GM12878 (cell line): ENCODE measurements around the gene USP37. TPM values are rescaled to one million over a fixed set of nuclear protein-coding genes. Genes with fewer than 3 reads are reported as not detected.

Experiments
- ATAC-seq: fragments of 200-7000 bp; cut with Tn5 transposase; 3 replicates; pipeline ENCODE4 v1.9.1; 2020; ENCODE audit warnings: mild to moderate bottlenecking, moderate library complexity
- BruUV-seq: library from RNA; stranded (reverse); fragments of 400-500 nt; replicated peaks from 2 replicates; lab custom pipeline; 2021; lab: Mats Ljungman, UMichigan
- CTCF ChIA-PET: fragments of 300-600 bp; sonication (Branson Sonifier 250); formaldehyde crosslinking; extraction: SDS; loops from one replicate; lab custom pipeline; 2021; ENCODE audit warnings: inconsistent platforms; lab: Yijun Ruan, JAX
- POLR2A ChIA-PET: fragments of 350-600 bp; formaldehyde crosslinking; extraction: SDS; loops from one replicate; lab custom pipeline; 2021; ENCODE audit warnings: inconsistent platforms; lab: Charles Lee
- RAD21 ChIA-PET: fragments of 300-600 bp; sonication (Branson Sonifier 250); formaldehyde crosslinking; loops from one replicate; lab custom pipeline; 2023; ENCODE audit warnings: antibody characterized with exemption; ENCODE audit not compliant: unreplicated experiment; lab: Charles Lee
- SMC1A ChIA-PET: fragments of 300-600 bp; sonication (Branson Sonifier 250); formaldehyde crosslinking; loops from one replicate; lab custom pipeline; 2023; ENCODE audit not compliant: unreplicated experiment, uncharacterized antibody; lab: Charles Lee
- DNase-seq: peaks from one replicate; pipeline ENCODE4 v3.0.0-alpha.2; 2011; ENCODE audit warnings: low read depth, low spot score
- FAIRE-seq: peaks from 3 replicates; lab custom pipeline; 2011; peaks lifted over from hg19 to GRCh38; lab: Jason Lieb, UNC
- H2AFZ ChIP-seq: 2 replicates; pipeline ENCODE4 v1.6.0; 2011; ENCODE audit warnings: low read depth, low read length, control low read depth; ENCODE audit not compliant: control insufficient read depth
- H3K27ac ChIP-seq: 2 replicates; pipeline ENCODE4 v1.5.1; 2011; ENCODE audit warnings: control low read depth; ENCODE audit not compliant: control insufficient read depth, insufficient read depth
- H3K27me3 ChIP-seq, 2 experiments: replicated peaks in 1 of 2; 2 replicates each; pipeline versions ENCODE4 v1.6.0 to v1.6.1; 2011; ENCODE audit warnings: low read length in 1 of 2; ENCODE audit not compliant: control insufficient read depth in 2 of 2, insufficient read depth in 2 of 2
- H3K36me3 ChIP-seq, 2 experiments: 2 replicates each; pipeline ENCODE4 v1.5.1; 2011; ENCODE audit warnings: low read length in 1 of 2; ENCODE audit not compliant: control insufficient read depth in 2 of 2, insufficient read depth in 2 of 2
- H3K4me1 ChIP-seq: 2 replicates; pipeline ENCODE4 v1.6.1; 2011; ENCODE audit warnings: mild to moderate bottlenecking, low read length, moderate library complexity, mixed read lengths; ENCODE audit not compliant: control insufficient read depth, insufficient read depth
- H3K4me2 ChIP-seq: 2 replicates; pipeline ENCODE4 v1.6.0; 2011; ENCODE audit warnings: control low read depth; ENCODE audit not compliant: control insufficient read depth, insufficient read depth
- H3K4me3 ChIP-seq: fragments of 200-600 bp; sonication (generic); 2 replicates; pipeline ENCODE4 v1.5.1; 2016
- H3K79me2 ChIP-seq: 2 replicates; pipeline ENCODE4 v1.6.0; 2011; ENCODE audit warnings: low read length; ENCODE audit not compliant: control insufficient read depth, insufficient read depth
- H3K9ac ChIP-seq: 2 replicates; pipeline ENCODE4 v1.8.0; 2011; ENCODE audit warnings: low read length, control low read depth, mixed read lengths; ENCODE audit not compliant: control insufficient read depth, insufficient read depth
- H3K9me3 ChIP-seq: replicated peaks from 3 replicates; pipeline ENCODE4 v1.5.1; 2011; ENCODE audit warnings: mild to moderate bottlenecking, low read length; ENCODE audit not compliant: control insufficient read depth, insufficient read depth
- H4K20me1 ChIP-seq: 2 replicates; pipeline ENCODE4 v1.6.0; 2011; ENCODE audit not compliant: control insufficient read depth, insufficient read depth
- ASH2L ChIP-seq: fragments of 300-600, 200-600 bp; sonication (generic); IDR thresholded peaks from 2 replicates; pipeline ENCODE4 v1.6.1; 2017; ENCODE audit warnings: low read depth, mild to moderate bottlenecking, borderline replicate concordance
- BMI1 ChIP-seq: fragments of 450-650 bp; IDR thresholded peaks from 2 replicates; pipeline ENCODE4 v1.6.1; 2016; ENCODE audit warnings: mild to moderate bottlenecking, moderate library complexity, borderline replicate concordance
- CEBPB ChIP-seq, 2 experiments: fragments of 150-350 bp in 1 of 2; IDR thresholded peaks; 2 replicates each; pipeline ENCODE4 v1.6.1; 2012 to 2014; ENCODE audit warnings: low read depth in 2 of 2, low read length in 2 of 2, borderline replicate concordance in 1 of 2, inconsistent platforms in 1 of 2
- CHD4 ChIP-seq: fragments of 200-600 bp; sonication (generic); IDR thresholded peaks from 2 replicates; pipeline ENCODE4 v1.6.1; 2016; ENCODE audit warnings: mild to moderate bottlenecking
- ELK1 ChIP-seq: IDR thresholded peaks from 2 replicates; pipeline ENCODE4 v1.6.1; 2012; ENCODE audit warnings: low read depth, low read length, improper control_type of control experiment
- ESRRA ChIP-seq: IDR thresholded peaks from 2 replicates; pipeline ENCODE4 v1.6.1; 2012; ENCODE audit warnings: mild to moderate bottlenecking, low read length, improper control_type of control experiment
- MYC ChIP-seq: IDR thresholded peaks from 2 replicates; pipeline ENCODE4 v1.6.1; 2011; ENCODE audit warnings: mild to moderate bottlenecking, low read length, moderate library complexity, inconsistent platforms; ENCODE audit not compliant: insufficient read depth, insufficient replicate concordance, insufficient read length, severe bottlenecking
- NFXL1 ChIP-seq: fragments of 450-650 bp; IDR thresholded peaks from 2 replicates; pipeline ENCODE4 v1.6.1; 2017; ENCODE audit warnings: antibody characterized with exemption, mild to moderate bottlenecking, borderline replicate concordance
- PML ChIP-seq: IDR thresholded peaks from 2 replicates; pipeline ENCODE4 v1.6.1; 2012; ENCODE audit warnings: low read length, inconsistent platforms
- SPI1 ChIP-seq: IDR thresholded peaks from 2 replicates; pipeline ENCODE4 v1.6.1; 2011; ENCODE audit warnings: low read depth, mild to moderate bottlenecking, low read length, moderate library complexity, borderline replicate concordance; ENCODE audit not compliant: insufficient read depth
- TBL1XR1 ChIP-seq: IDR thresholded peaks from 2 replicates; pipeline ENCODE4 v1.6.1; 2012; ENCODE audit warnings: low read depth, low read length, improper control_type of control experiment
- USF2 ChIP-seq: IDR thresholded peaks from 2 replicates; pipeline ENCODE4 v1.6.1; 2011; ENCODE audit warnings: low read depth, low read length, improper control_type of control experiment, borderline replicate concordance
- ZNF622 ChIP-seq: fragments of 450-650 bp; IDR thresholded peaks from 2 replicates; pipeline ENCODE4 v1.6.1; 2017; ENCODE audit warnings: mild to moderate bottlenecking, inconsistent platforms
- ZSCAN29 ChIP-seq: fragments of 450-650 bp; IDR thresholded peaks from 2 replicates; pipeline ENCODE4 v1.6.1; 2017; ENCODE audit warnings: mild to moderate bottlenecking, moderate library complexity
- WGBS: methylation state at CpG from one replicate; pipeline ENCODE4 v1.1.6; 2016; ENCODE audit warnings: low lambda C conversion rate; ENCODE audit not compliant: insufficient replicate concordance, insufficient coverage; ENCODE audit errors: missing lambda C conversion rate; 5-methylcytosine and 5-hydroxymethylcytosine counted together
- in situ Hi-C: fragments of 300-500 bp; cut with MboI; formaldehyde crosslinking; loops from 9 replicates; pipeline ENCODE4 v1.14.3; 2018; ENCODE audit warnings: mixed read lengths
- intact Hi-C: fragments of 100-400 bp; cut with micrococcal nuclease; formaldehyde crosslinking; loops from one replicate; pipeline ENCODE4 v1.14.2; 2022; ENCODE audit not compliant: unreplicated experiment
- polyA plus RNA-seq, 11 experiments: library from polyadenylated mRNA; depleted of rRNA in 4 of 11; unstranded in 6 of 11; stranded (reverse) in 5 of 11; fragments of >200 nt; fragmentation: Nextera tagmentation in 4 of 11; fragmentation: Illumina TruSeq in 1 of 11; extraction: Ambion mirVana in 4 of 11; extraction: Trizol in 1 of 11; gene quantifications; 1 replicate in 1 of 11; 2 replicates in 10 of 11; pipeline versions ENCODE4 v1.2.1 to v1.2.3, GENCODE V29; 2011 to 2016; ENCODE audit warnings: inconsistent platforms in 2 of 11, missing spikeins in 2 of 11, low read depth in 1 of 11
- total RNA-seq, 4 experiments: library from RNA; depleted of rRNA in 3 of 4; stranded (reverse); fragments of >200 nt in 3 of 4; fragmentation: Illumina TruSeq in 1 of 4; extraction: Trizol in 1 of 4; gene quantifications; 2 replicates each; pipeline versions ENCODE4 v1.2.1 to v1.2.3, GENCODE V29; 2013 to 2021

USP37 gene
- total and polyA plus RNA-seq, 10 of the 15 experiments (the other 5 are each of a cell fraction or from before 2014, with no cell fraction given) = 2.8 to 16.0 (median 10.4) TPM

- FAIRE-seq = no peak
- WGBS = 94% methylated on average over 6 of the region's 6 CpGs
These were observed 31.2 kb downstream of the USP37 start for GRCh38 chr2:218536804-218537494.

More at GRCh38 chr2:218536804-218537494, 31.2 kb downstream of the USP37 start:
- intact Hi-C loops (no loop called here), in situ Hi-C loops (no loop called here)
- POLR2A ChIA-PET = interaction anchor here (0.5 kb wide), 1 partner anchor 103 kb away, joined by 4 read pairs; no protein-coding TSS in a partner anchor
- Histone ChIP-seq H3K27ac (no peak overlapping the region), H3K4me3 (no peak overlapping the region), H4K20me1 (no peaks in the 10 kb centered on the region), H3K36me3 (peaks cover 5 to 25% of the 10 kb centered on the region in 2 experiments), H3K4me2 (no peak overlapping the region), H3K4me1 (no peaks in the 10 kb centered on the region), H3K79me2 (no peaks in the 10 kb centered on the region), H3K9me3 (no peaks in the 10 kb centered on the region), H3K27me3 (no peaks in the 10 kb centered on the region), H3K9ac (no peak overlapping the region), H2AFZ (no peak overlapping the region)
- DNase-seq (no peak), ATAC-seq (no peak)
- RAD21 ChIA-PET = no interaction called here
- TF ChIP-seq NFXL1 (no peak), TBL1XR1 (no peak), ELK1 (no peak), BMI1 (no peak), ASH2L (no peak), CHD4 (no peak), PML (no peak), ZSCAN29 (no peak), USF2 (no peak), MYC (no peak), SPI1 (no peak), CEBPB (IDR thresholded peaks at IDR 0.05; ENCODE audit: borderline replicate concordance in 1 of 2, low read depth in 2 of 2, low read length in 2 of 2) (no peak), ZNF622 (no peak), ESRRA (no peak)
- no TSS peak for BruUV-seq
- SMC1A ChIA-PET = no interaction called here
- CTCF ChIA-PET = interaction anchor here (1.2 kb wide), 1 partner anchor 27 kb away, joined by 3 read pairs; no protein-coding TSS in a partner anchor
